ENCODE measurements around the gene NETO1. TPM values are rescaled to one million over a fixed set of nuclear protein-coding genes. Genes with fewer than 3 reads are reported as not detected.

Gene NETO1
- total and polyA plus RNA-seq, 10 of the 15 experiments (the other 5 are each of a cell fraction or from before 2014, with no cell fraction given) = 0.52 TPM; not detected in 9

DNA sequence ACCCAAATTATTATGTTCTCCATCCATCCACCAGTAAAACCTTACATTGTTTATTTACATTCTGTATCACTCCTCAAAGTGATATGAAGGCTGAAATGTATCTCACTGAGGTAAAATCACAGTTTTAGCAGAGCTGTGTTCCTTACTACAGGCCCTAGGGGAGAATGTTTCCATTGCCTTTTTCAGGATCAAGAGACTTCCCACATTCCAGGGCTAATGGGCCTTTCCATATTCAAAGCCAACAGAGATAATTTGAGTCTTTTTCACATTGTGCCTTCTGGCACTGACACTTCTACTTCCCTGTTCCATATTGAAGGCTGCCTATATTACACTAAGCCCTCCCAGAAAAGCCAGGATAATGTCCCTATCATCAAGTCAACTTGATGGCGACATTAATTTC is 20.0 kb downstream of the NETO1 start (continued):
- TF ChIP-seq, protein P1, sequence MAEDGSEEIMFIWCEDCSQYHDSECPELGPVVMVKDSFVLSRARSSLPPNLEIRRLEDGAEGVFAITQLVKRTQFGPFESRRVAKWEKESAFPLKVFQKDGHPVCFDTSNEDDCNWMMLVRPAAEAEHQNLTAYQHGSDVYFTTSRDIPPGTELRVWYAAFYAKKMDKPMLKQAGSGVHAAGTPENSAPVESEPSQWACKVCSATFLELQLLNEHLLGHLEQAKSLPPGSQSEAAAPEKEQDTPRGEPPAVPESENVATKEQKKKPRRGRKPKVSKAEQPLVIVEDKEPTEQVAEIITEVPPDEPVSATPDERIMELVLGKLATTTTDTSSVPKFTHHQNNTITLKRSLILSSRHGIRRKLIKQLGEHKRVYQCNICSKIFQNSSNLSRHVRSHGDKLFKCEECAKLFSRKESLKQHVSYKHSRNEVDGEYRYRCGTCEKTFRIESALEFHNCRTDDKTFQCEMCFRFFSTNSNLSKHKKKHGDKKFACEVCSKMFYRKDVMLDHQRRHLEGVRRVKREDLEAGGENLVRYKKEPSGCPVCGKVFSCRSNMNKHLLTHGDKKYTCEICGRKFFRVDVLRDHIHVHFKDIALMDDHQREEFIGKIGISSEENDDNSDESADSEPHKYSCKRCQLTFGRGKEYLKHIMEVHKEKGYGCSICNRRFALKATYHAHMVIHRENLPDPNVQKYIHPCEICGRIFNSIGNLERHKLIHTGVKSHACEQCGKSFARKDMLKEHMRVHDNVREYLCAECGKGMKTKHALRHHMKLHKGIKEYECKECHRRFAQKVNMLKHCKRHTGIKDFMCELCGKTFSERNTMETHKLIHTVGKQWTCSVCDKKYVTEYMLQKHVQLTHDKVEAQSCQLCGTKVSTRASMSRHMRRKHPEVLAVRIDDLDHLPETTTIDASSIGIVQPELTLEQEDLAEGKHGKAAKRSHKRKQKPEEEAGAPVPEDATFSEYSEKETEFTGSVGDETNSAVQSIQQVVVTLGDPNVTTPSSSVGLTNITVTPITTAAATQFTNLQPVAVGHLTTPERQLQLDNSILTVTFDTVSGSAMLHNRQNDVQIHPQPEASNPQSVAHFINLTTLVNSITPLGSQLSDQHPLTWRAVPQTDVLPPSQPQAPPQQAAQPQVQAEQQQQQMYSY (CRISPR knock-in tag; IDR thresholded peaks at IDR 0.05) = no peak
- TF ChIP-seq GATAD2B (conservative IDR thresholded peaks at IDR 0.05; ENCODE audit: low read depth) (no peak), TBL1XR1 (IDR thresholded peaks at IDR 0.05; ENCODE audit: low read depth, low read length) (no peak), FOS (IDR thresholded peaks at IDR 0.05; ENCODE audit: borderline replicate concordance, extremely low read depth, insufficient read length) (no peak), POLR2AphosphoS5 (IDR thresholded peaks at IDR 0.05; ENCODE audit: low read length) (no peak), KAT2A (conservative IDR thresholded peaks at IDR 0.05; ENCODE audit: control insufficient read depth, low read depth, low read length) (no peak), SREBF1 (IDR thresholded peaks at IDR 0.05; ENCODE audit: low read length) (no peak), ASH2L (IDR thresholded peaks at IDR 0.05; ENCODE audit: borderline replicate concordance, low read depth) (no peak), STAT3 (IDR thresholded peaks at IDR 0.05; ENCODE audit: low read depth, low read length) (no peak)
- TF ChIP-seq, protein P2, sequence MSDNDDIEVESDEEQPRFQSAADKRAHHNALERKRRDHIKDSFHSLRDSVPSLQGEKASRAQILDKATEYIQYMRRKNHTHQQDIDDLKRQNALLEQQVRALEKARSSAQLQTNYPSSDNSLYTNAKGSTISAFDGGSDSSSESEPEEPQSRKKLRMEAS (IDR thresholded peaks at IDR 0.05; ENCODE audit: low read depth, low read length) = no peak
- TF ChIP-seq, protein P3, sequence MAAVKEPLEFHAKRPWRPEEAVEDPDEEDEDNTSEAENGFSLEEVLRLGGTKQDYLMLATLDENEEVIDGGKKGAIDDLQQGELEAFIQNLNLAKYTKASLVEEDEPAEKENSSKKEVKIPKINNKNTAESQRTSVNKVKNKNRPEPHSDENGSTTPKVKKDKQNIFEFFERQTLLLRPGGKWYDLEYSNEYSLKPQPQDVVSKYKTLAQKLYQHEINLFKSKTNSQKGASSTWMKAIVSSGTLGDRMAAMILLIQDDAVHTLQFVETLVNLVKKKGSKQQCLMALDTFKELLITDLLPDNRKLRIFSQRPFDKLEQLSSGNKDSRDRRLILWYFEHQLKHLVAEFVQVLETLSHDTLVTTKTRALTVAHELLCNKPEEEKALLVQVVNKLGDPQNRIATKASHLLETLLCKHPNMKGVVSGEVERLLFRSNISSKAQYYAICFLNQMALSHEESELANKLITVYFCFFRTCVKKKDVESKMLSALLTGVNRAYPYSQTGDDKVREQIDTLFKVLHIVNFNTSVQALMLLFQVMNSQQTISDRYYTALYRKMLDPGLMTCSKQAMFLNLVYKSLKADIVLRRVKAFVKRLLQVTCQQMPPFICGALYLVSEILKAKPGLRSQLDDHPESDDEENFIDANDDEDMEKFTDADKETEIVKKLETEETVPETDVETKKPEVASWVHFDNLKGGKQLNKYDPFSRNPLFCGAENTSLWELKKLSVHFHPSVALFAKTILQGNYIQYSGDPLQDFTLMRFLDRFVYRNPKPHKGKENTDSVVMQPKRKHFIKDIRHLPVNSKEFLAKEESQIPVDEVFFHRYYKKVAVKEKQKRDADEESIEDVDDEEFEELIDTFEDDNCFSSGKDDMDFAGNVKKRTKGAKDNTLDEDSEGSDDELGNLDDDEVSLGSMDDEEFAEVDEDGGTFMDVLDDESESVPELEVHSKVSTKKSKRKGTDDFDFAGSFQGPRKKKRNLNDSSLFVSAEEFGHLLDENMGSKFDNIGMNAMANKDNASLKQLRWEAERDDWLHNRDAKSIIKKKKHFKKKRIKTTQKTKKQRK (IDR thresholded peaks at IDR 0.05; ENCODE audit: low read depth, low read length) = no peak
